Thyroid gland (tissue), 4 donors: ENCODE results near the gene SLC25A1.

Experiments used
- CTCF ChIP-seq, 6 experiments: fragments of 200-600 bp in 3 of 6; fragments of 450-650 bp in 3 of 6; sonication (generic) in 3 of 6; IDR thresholded peaks; one replicate each; pipeline ENCODE4 v1.5.1; 2016 to 2019; ENCODE audit warnings: antibody characterized with exemption in 6 of 6, mild to moderate bottlenecking in 2 of 6, inconsistent platforms in 1 of 6, moderate library complexity in 1 of 6
- POLR2A ChIP-seq, 2 donors: fragments of 450-650 bp; IDR thresholded peaks; one replicate each; pipeline ENCODE4 v1.6.1; 2017; ENCODE audit warnings: antibody characterized with exemption in 2 of 2, mild to moderate bottlenecking in 2 of 2, moderate library complexity in 1 of 2

GRCh38 chr22:19199479-19199878 lies 20.9 kb upstream of the SLC25A1 start:
- TF ChIP-seq CTCF (IDR thresholded peaks at IDR 0.05) (no peak), POLR2A (IDR thresholded peaks at IDR 0.05) (no peak)
